HCT116 (cell line): Measurements from ENCODE around the gene BMP8B. TPM values are rescaled to one million over a fixed set of nuclear protein-coding genes. Genes with fewer than 3 reads are reported as not detected.
"Not testable (repeated sequence)": the region's sequence is repeated elsewhere in the genome, so short reads cannot be mapped to it uniquely, and the experiment has no call there.

Experiments
- ATAC-seq: fragments of 200-7000 bp; cut with Tn5 transposase; 2 replicates; pipeline ENCODE4 v1.9.1; 2020; ENCODE audit warnings: mild to moderate bottlenecking, moderate library complexity
- BruUV-seq: library from RNA; stranded (reverse); fragments of 400-500 nt; replicated peaks from 2 replicates; lab custom pipeline; 2021; lab: Mats Ljungman, UMichigan
- CTCF ChIA-PET: fragments of 300-600 bp; sonication (Branson Sonifier 250); formaldehyde crosslinking; loops from one replicate; lab custom pipeline; 2021; ENCODE audit warnings: antibody characterized with exemption; lab: Charles Lee
- POLR2A ChIA-PET: fragments of 300-600, 350-600 bp; sonication (Branson Sonifier 250); formaldehyde crosslinking; loops from one replicate; lab custom pipeline; 2021; ENCODE audit warnings: antibody characterized with exemption; lab: Charles Lee
- RAD21 ChIA-PET, 2 experiments: fragments of 300-600 bp; sonication (Branson Sonifier 250); formaldehyde crosslinking; loops; one replicate each; lab custom pipeline; 2023; ENCODE audit warnings: low total read pairs in 2 of 2; ENCODE audit not compliant: uncharacterized antibody in 2 of 2, unreplicated experiment in 2 of 2, low non-redundant PET in 1 of 2; lab: Charles Lee
- DNase-seq: peaks from one replicate; pipeline ENCODE4 v3.0.0-alpha.2; 2010; ENCODE audit warnings: low read depth, low spot score
- H2AFZ ChIP-seq: fragments of 200-600 bp; shearing (Covaris generic), sonication (generic); 2 replicates; pipeline ENCODE4 v1.6.1; 2017; ENCODE audit warnings: low read depth, mixed run types, mixed read lengths, antibody characterized with exemption, low read length; ENCODE audit not compliant: poor library complexity, severe bottlenecking
- H3K27ac ChIP-seq: 2 replicates; pipeline ENCODE4 v1.5.1; 2012; ENCODE audit warnings: low read depth, low read length
- H3K27me3 ChIP-seq: fragments of 200-600 bp; sonication (generic); 2 replicates; pipeline ENCODE4 v1.6.1; 2016; ENCODE audit warnings: mixed run types, low read length, mixed read lengths; ENCODE audit not compliant: insufficient read depth
- H3K36me3 ChIP-seq, 2 experiments: fragments of 200-500 bp in 1 of 2; fragments of 200-600 bp in 1 of 2; sonication (Bioruptor generic) in 1 of 2; sonication (generic) in 1 of 2; 2 replicates each; pipeline versions ENCODE4 v1.5.1 to v1.6.1; 2014 to 2016; ENCODE audit warnings: low read length in 2 of 2, inconsistent platforms in 1 of 2, mixed read lengths in 1 of 2, mixed run types in 1 of 2; ENCODE audit not compliant: insufficient read depth in 2 of 2, control insufficient read depth in 1 of 2
- H3K4me1 ChIP-seq, 2 experiments: fragments of 200-600 bp in 1 of 2; sonication (generic) in 1 of 2; 2 replicates each; pipeline versions ENCODE4 v1.5.1 to v1.6.1; 2012 to 2017; ENCODE audit warnings: low read length in 2 of 2, inconsistent platforms in 1 of 2, mild to moderate bottlenecking in 1 of 2, mixed read lengths in 1 of 2, mixed run types in 1 of 2, moderate library complexity in 1 of 2; ENCODE audit not compliant: insufficient read depth in 2 of 2, control insufficient read depth in 1 of 2
- H3K4me2 ChIP-seq: fragments of 200-600 bp; sonication (generic); 2 replicates; pipeline ENCODE4 v1.6.1; 2017; ENCODE audit warnings: mixed run types, low read length, mixed read lengths
- H3K4me3 ChIP-seq, 2 experiments: fragments of 200-600 bp in 1 of 2; sonication (generic) in 1 of 2; replicated peaks in 1 of 2; 2 replicates each; pipeline ENCODE4 v1.5.1; 2011 to 2016; ENCODE audit warnings: low read length in 2 of 2, control low read depth in 1 of 2, low read depth in 1 of 2, mild to moderate bottlenecking in 1 of 2, mixed read lengths in 1 of 2, mixed run types in 1 of 2
- H3K79me2 ChIP-seq: fragments of 200-600 bp; sonication (generic); 2 replicates; pipeline ENCODE4 v1.6.1; 2017; ENCODE audit warnings: mild to moderate bottlenecking, mixed run types, low read length, moderate library complexity, mixed read lengths; ENCODE audit not compliant: insufficient read depth
- H3K9ac ChIP-seq: fragments of 200-600 bp; sonication (generic); 2 replicates; pipeline ENCODE4 v1.6.1; 2016; ENCODE audit warnings: low read length, mixed read lengths
- H3K9me2 ChIP-seq: fragments of 200-600 bp; sonication (generic), shearing (Covaris generic); 2 replicates; pipeline ENCODE4 v1.6.1; 2017; ENCODE audit warnings: mixed run types, mild to moderate bottlenecking, moderate library complexity; ENCODE audit not compliant: insufficient read depth
- H3K9me3 ChIP-seq, 2 experiments: fragments of 200-500 bp in 1 of 2; fragments of 200-600 bp in 1 of 2; sonication (Bioruptor generic) in 1 of 2; sonication (generic) in 1 of 2; 2 replicates each; pipeline ENCODE4 v1.6.1; 2014 to 2017; ENCODE audit warnings: low read length in 2 of 2, mixed read lengths in 2 of 2, inconsistent platforms in 1 of 2, low read depth in 1 of 2, mild to moderate bottlenecking in 1 of 2, mixed run types in 1 of 2, moderate library complexity in 1 of 2; ENCODE audit not compliant: control insufficient read depth in 1 of 2, insufficient read depth in 1 of 2
- H4K20me1 ChIP-seq: fragments of 200-600 bp; sonication (generic), shearing (Covaris generic); 2 replicates; pipeline ENCODE4 v1.6.1; 2017; ENCODE audit warnings: mixed run types, mild to moderate bottlenecking, moderate library complexity; ENCODE audit not compliant: insufficient read depth
- CTCF ChIP-seq, 3 experiments: fragments of 200-600 bp in 1 of 3; sonication (generic) in 1 of 3; IDR thresholded peaks in 2 of 3; conservative IDR thresholded peaks in 1 of 3; 2 replicates each; pipeline ENCODE4 v1.5.1; 2012 to 2017; ENCODE audit warnings: low read depth in 2 of 3, low read length in 2 of 3, antibody characterized with exemption in 1 of 3, borderline replicate concordance in 1 of 3, control low read depth in 1 of 3, mild to moderate bottlenecking in 1 of 3, mixed read lengths in 1 of 3, mixed run types in 1 of 3, moderate library complexity in 1 of 3; ENCODE audit not compliant: insufficient read depth in 1 of 3
- MAX ChIP-seq: IDR thresholded peaks from 2 replicates; pipeline ENCODE4 v1.6.1; 2012
- intact Hi-C: fragments of 100-400 bp; cut with micrococcal nuclease; formaldehyde crosslinking; loops from 2 replicates; pipeline ENCODE4 v1.10.0; 2022
- total RNA-seq: library from RNA; stranded (reverse); gene quantifications from one replicate; pipeline ENCODE4 v1.2.1, GENCODE V29; 2021; ENCODE audit not compliant: unreplicated experiment

The BMP8B gene
- total RNA-seq, 1 experiment from 2014 or later = 9.5 TPM

GRCh38 chr1:39817091-39817932 lies 28.6 kb upstream of the BMP8B start:
- DNase-seq (peak; percentile 50), ATAC-seq (peak; percentile 83)
- H3K9me2 ChIP-seq, H3K27ac ChIP-seq, H3K36me3 ChIP-seq, H3K9me3 ChIP-seq, H3K27me3 ChIP-seq, H2AFZ ChIP-seq, H4K20me1 ChIP-seq, BruUV-seq, H3K4me3 ChIP-seq, H3K9ac ChIP-seq, H3K79me2 ChIP-seq: not testable (repeated sequence)
- Histone ChIP-seq H3K4me2 (peak overlapping the region; percentile 41), H3K4me1 (peaks cover 0 to 15% of the 10 kb centered on the region in 2 experiments; a peak in 3 of 4 replicates)
- RAD21 ChIA-PET = interaction anchor here (0.6 to 0.9 kb wide), 3 partner anchors 85 to 102 kb away, joined by 4 to 8 read pairs (median 6); partner anchors contain the start of gene MYCL (in 1 of the 2)
- intact Hi-C loops = loop anchor here (2.0 to 10.0 kb wide), 2 partner anchors 215 to 517 kb away; no protein-coding TSS in a partner anchor
- TF ChIP-seq CTCF (IDR thresholded peaks at IDR 0.05 in 2 of 3, conservative IDR thresholded peaks at IDR 0.05 in 1 of 3; ENCODE audit: borderline replicate concordance in 1 of 3, insufficient read depth in 1 of 3, low read depth in 2 of 3, low read length in 2 of 3) (peak; percentile 4 to 20 (median 18); a peak in 1 of 6 replicates), MAX (peak; percentile 86)
- CTCF ChIA-PET = interaction anchor here (0.6 to 2.7 kb wide), 8 partner anchors 11 to 521 kb away, joined by 3 to 21 read pairs (median 3); partner anchors contain the start of gene MYCL
- POLR2A ChIA-PET = interaction anchor here (0.6 kb wide), 1 partner anchor 51 kb away, joined by 3 read pairs; no protein-coding TSS in a partner anchor
